GM12892 (cell line): ENCODE results near the gene CDK19.

Source experiments
- POLR2A ChIP-seq: IDR thresholded peaks from 2 replicates; pipeline ENCODE4 v1.6.1; 2011; ENCODE audit warnings: low read depth, low read length, control low read depth
- TAF1 ChIP-seq: IDR thresholded peaks from 2 replicates; pipeline ENCODE4 v1.6.1; 2011; ENCODE audit warnings: low read depth, mild to moderate bottlenecking, control low read depth, low read length, borderline replicate concordance

- TF ChIP-seq TAF1 (no peak), POLR2A (no peak)
Observed at GRCh38 chr6:110661414-110661813, 153.9 kb downstream of the CDK19 start.
